GM18498 (cell line): Measurements from ENCODE around the gene RANBP1.

Experiments
- ATAC-seq: cut with Tn5 transposase; IDR thresholded peaks from one replicate; pipeline ENCODE4 v1.9.1; 2021; ENCODE audit warnings: mild to moderate bottlenecking, moderate library complexity; ENCODE audit not compliant: unreplicated experiment

The RANBP1 gene

DNA sequence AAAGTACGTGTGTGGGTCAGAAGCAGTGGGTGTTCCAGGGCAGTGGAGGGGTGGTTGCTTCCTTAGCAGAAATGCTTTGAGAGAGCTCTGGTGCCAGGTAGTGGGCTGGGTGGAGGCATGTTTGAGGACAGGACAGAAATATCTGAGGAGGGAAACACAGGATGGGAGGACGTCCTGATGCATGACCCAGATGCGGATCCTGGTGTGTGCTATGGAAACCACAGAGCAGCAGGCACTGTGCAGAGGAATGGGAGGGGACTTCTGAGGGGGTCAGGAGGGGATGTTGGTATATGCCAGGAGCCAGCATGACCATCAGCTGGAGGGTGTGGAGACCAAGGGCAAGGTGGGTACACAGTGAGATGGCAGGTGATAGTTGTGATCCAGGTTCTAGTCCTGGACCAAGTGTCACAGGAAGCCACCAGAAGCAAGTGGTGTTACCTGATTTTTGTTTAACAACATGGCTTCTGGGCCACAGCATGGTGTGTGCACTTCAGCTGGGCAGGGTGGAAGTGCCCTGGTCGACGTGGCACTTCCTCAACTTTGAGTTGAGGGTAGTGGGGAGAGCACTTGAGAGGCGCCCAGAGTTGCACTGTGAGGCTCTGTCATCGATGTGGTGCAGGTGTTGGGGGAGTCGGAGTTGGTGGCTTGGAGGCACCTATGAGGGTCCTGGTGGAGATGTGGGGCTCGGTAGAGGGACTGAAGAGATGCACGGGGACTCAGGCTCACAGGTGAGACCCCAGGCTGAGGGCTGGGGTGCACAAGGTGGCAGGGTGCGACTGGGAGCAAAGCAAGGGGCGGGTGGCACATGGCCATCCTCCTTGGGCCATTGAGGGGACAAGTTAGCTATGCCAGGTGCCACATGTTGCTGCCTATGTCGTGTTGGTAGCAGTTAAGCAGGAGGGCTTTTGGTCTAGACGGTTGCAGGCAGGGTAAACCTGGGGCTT is 28.3 kb upstream of the RANBP1 start:
- ATAC-seq = no peak

- ATAC-seq = no peak
Measured at GRCh38 chr22:20088263-20088648, 27.6 kb upstream of the RANBP1 start.

GRCh38 chr22:20089226-20089976 is 26.5 kb upstream of the RANBP1 start:
- no peak for ATAC-seq

- no peak for ATAC-seq
Measured at GRCh38 chr22:20089977-20090729, 25.8 kb upstream of the RANBP1 start.

DNA sequence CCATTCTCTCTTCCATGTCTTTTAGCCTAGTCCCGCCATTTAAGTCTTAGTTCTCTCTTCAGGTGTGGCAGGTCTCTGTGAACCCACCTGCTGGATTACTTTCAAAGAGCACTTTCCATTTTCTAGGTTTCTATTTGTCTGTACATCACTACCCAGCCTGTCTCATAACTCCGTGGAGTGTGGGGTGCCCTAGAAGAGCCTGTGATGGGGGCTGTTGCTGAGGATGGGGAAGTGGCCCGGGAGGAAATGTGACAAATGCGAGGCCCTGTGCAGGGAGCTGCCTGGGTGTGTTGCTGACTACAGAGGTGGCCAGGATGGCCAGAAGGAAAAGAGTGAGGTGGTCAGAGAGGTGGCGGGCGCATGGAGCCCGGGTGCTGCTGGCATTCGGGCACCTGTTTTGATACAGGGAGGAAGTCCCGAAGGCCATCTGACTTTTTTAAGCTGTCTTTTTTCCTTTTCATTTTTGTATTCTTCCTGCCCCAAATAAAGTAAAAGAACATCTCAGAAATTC is 25.1 kb upstream of the RANBP1 start:
- ATAC-seq = no peak

DNA sequence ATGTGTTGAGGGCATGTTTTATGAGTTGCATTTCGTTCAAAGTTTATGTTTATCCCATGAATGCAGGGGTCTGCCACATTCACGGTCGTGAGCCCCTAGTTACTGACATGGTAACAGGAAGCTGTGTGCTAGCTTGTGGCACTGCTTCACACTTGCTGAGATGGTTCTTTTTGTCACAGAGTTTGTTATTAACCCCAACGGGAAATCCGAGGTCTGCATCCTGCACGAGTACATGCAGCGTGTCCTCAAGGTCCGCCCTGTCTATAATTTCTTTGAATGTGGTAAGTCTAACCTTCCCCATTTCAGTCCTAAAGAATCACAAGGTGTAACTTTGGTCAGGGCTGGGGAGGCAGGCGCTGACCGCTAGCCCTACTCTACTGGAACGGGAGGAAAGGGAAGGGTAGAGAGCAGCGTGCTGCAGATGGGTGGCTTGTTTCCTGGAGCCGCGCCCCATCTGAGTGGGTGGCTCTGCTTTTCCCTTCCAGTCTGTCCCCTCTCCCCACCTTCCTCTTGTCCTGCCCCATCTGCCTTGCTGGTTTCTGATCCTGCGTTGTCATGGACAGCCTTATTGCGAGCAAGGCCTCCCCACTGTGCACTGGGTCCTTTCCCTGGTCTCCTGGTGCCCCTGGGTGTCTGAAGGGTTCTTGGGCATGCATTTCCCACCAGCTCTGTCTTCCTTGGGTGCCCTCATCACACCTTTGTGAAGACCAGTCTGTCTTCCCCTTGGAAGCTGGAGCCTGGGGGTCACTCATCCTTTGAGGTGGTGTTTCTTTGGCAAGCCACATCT is 24.0 kb upstream of the RANBP1 start:
- no peak for ATAC-seq

GRCh38 chr22:20092477-20092854 is 23.4 kb upstream of the RANBP1 start:
- no peak for ATAC-seq

DNA sequence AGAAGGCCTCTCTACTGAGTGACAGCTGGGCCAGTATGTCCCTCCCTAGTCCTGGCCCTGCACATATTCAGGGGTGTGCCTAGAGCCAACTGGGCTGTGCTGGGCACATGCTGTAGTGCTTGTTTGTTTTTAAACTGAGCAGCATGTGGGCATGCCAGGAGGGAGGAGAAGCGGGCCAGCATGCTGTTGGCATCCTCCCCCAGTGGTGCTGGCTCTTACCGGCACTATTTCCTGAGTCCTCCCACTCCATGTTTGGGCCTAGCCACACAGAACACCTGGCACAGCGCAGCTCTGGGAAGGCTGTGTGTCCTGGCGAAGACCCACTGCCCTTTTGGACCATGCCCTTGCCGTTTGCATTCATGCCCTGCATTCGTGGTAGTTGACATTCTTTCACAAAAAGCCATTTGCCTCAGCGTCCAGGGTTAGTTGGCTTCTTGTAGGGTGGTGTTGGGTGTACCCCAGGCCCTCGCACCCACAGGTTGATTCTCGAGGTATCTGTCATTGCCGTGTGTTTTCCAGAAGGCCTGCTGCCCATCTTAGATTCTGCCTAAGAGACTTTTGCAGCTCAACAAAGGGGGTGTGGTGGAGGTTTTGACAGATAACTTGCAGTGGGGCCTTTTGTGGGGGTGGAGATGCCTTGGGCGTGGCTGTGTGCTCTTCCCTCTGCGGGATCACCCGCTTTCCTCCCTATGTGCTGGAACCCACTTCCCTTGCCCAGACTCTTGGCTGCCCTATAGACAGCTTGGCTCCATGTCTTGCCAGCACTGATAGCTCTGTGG is 22.3 kb upstream of the RANBP1 start:
- no peak for ATAC-seq

GRCh38 chr22:20094197-20094807 is 21.6 kb upstream of the RANBP1 start:
- ATAC-seq = no peak

- no peak for ATAC-seq
Measured at GRCh38 chr22:20095521-20095920, 20.4 kb upstream of the RANBP1 start.

DNA sequence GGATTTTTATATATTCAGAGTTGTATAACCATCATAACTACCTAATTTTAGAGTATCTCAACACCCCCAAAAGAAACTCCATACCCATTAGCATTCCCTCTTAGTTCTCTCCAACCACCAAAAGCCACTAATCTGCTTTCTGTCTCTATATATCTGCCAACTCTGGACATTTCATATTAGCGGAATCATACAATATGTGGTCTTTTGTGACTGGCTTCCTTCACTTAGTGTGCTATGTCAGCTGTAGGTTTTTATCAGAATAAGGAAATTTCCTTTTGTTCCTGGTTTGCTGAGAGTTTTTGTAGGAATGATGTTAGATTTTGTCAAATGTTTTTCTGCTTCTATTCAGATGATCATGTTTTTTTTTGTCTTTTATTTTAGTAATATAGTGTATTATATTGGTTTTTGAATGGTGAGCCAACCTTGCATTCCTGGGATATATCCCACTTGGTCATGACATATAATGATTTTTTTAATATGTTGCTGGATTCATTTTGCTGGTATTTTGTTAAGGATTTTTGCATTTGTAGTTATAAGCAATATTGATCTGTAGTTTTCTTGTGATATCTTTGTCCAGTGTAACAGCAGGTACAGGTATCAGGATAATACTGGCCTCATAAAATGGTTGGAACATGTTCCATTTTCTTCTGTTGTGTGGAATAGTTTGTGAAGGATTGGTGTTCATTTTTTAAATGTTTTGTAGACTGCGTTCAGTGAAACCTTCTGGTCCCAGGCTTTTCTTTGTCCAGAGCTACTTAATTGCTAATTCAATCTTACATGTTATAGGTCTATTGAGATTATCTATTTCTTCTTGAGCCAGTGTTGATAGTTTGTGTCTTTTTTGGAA is 19.1 kb upstream of the RANBP1 start:
- ATAC-seq = no peak

DNA sequence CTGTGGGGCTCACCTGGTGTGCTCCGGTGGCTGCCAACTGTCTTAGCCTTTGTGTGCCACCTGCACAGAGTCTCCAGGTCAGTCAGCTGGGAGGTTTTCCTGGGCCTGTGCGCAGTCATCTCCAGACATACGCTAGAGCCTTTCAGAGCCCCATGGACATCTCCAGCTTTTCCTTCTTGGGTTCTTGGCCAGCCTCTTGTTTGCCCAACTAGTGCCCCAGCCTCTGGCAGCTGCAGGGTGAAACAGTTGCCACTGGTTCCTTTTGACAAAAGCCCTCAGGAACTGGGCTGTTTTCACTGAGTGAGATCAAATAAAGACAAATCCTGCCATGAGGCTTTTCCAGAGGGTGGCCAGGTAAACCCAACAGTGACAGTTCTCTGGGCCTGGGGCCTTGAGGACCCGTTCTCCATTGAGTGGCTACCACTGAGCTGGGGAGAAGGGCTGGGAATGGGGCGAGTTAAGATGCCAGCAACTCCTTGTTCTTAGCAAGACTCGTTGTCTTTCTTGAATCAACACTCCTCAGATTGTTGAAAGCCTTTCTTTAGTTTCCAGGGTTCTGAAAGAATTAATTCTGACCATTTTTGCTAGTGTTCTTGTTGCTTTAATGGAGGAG is 16.7 kb upstream of the RANBP1 start:
- ATAC-seq = no peak

- ATAC-seq = no peak
Measured at GRCh38 chr22:20101638-20102037, 14.3 kb upstream of the RANBP1 start.

GRCh38 chr22:20102203-20102780 is 13.6 kb upstream of the RANBP1 start:
- ATAC-seq = no peak

GRCh38 chr22:20105456-20106204 is 10.3 kb upstream of the RANBP1 start:
- ATAC-seq = no peak

- no peak for ATAC-seq
Measured at GRCh38 chr22:20106205-20106848, 9.6 kb upstream of the RANBP1 start.
